H9 (cell line): ENCODE measurements around the gene THEMIS. TPM values are rescaled to one million over a fixed set of nuclear protein-coding genes. Genes with fewer than 3 reads are reported as not detected.

ENCODE experiments used
- DNase-seq: peaks from one replicate; pipeline ENCODE4 v3.0.0-alpha.2; 2017
- H2AFZ ChIP-seq: one replicate; pipeline ENCODE4 v1.6.1; 2013; ENCODE audit warnings: mild to moderate bottlenecking, low read length, control low read depth, moderate library complexity
- H2AK5ac ChIP-seq: 2 replicates; pipeline ENCODE4 v1.6.1; 2013; ENCODE audit warnings: low read length, control low read depth, mixed read lengths; ENCODE audit not compliant: insufficient read length
- H2BK120ac ChIP-seq: one replicate; pipeline ENCODE4 v1.6.1; 2013; ENCODE audit warnings: low read depth, mild to moderate bottlenecking, low read length, control low read depth, inconsistent platforms; ENCODE audit not compliant: poor library complexity, severe bottlenecking
- H2BK12ac ChIP-seq: 2 replicates; pipeline ENCODE4 v1.6.1; 2013; ENCODE audit warnings: low read length, control low read depth, mixed read lengths, low read depth; ENCODE audit not compliant: insufficient read length
- H2BK15ac ChIP-seq: 2 replicates; pipeline ENCODE4 v1.6.1; 2013; ENCODE audit warnings: low read depth, low read length, control low read depth
- H2BK20ac ChIP-seq: one replicate; pipeline ENCODE4 v1.6.1; 2013; ENCODE audit warnings: low read depth, mild to moderate bottlenecking, low read length, control low read depth, inconsistent platforms; ENCODE audit not compliant: poor library complexity, severe bottlenecking
- H2BK5ac ChIP-seq: 2 replicates; pipeline ENCODE4 v1.6.1; 2013; ENCODE audit warnings: low read length, control low read depth, mixed read lengths; ENCODE audit not compliant: insufficient read length
- H3K14ac ChIP-seq: 2 replicates; pipeline ENCODE4 v1.6.1; 2013; ENCODE audit warnings: low read length, control low read depth; ENCODE audit not compliant: insufficient read depth
- H3K18ac ChIP-seq: 2 replicates; pipeline ENCODE4 v1.6.1; 2013; ENCODE audit warnings: low read depth, mild to moderate bottlenecking, mixed read lengths, low read length, control low read depth; ENCODE audit not compliant: insufficient read length
- H3K23ac ChIP-seq: 2 replicates; pipeline ENCODE4 v1.6.1; 2013; ENCODE audit warnings: low read length, control low read depth, mixed read lengths, low read depth; ENCODE audit not compliant: insufficient read length
- H3K23me2 ChIP-seq: 2 replicates; pipeline ENCODE4 v1.6.1; 2013; ENCODE audit warnings: low read depth, mild to moderate bottlenecking, mixed read lengths, low read length, control low read depth; ENCODE audit not compliant: insufficient read length, poor library complexity, severe bottlenecking
- H3K27ac ChIP-seq: 2 replicates; pipeline ENCODE4 v1.5.1; 2013; ENCODE audit warnings: low read length, control low read depth, mixed read lengths, low read depth; ENCODE audit not compliant: insufficient read length
- H3K27me3 ChIP-seq: 2 replicates; pipeline ENCODE4 v1.6.1; 2013; ENCODE audit warnings: low read length, control low read depth, inconsistent platforms; ENCODE audit not compliant: insufficient read depth
- H3K4ac ChIP-seq: 2 replicates; pipeline ENCODE4 v1.6.1; 2013; ENCODE audit warnings: low read depth, mild to moderate bottlenecking, control low read depth, inconsistent platforms, low read length, moderate library complexity
- H3K4me1 ChIP-seq: 2 replicates; pipeline ENCODE4 v1.6.1; 2013; ENCODE audit warnings: low read length, control low read depth, inconsistent platforms; ENCODE audit not compliant: insufficient read depth
- H3K4me2 ChIP-seq: 2 replicates; pipeline ENCODE4 v1.6.1; 2013; ENCODE audit warnings: low read length, control low read depth, mixed read lengths; ENCODE audit not compliant: insufficient read length, insufficient read depth
- H3K56ac ChIP-seq: 2 replicates; pipeline ENCODE4 v1.6.1; 2013; ENCODE audit warnings: low read depth, mild to moderate bottlenecking, mixed read lengths, low read length, control low read depth; ENCODE audit not compliant: insufficient read length
- H3K79me1 ChIP-seq: 2 replicates; pipeline ENCODE4 v1.6.1; 2013; ENCODE audit warnings: low read depth, mild to moderate bottlenecking, moderate library complexity, low read length, control low read depth, inconsistent platforms; ENCODE audit not compliant: insufficient read depth, poor library complexity, severe bottlenecking
- H3K79me2 ChIP-seq: 2 replicates; pipeline ENCODE4 v1.6.1; 2013; ENCODE audit warnings: low read length, control low read depth, inconsistent platforms; ENCODE audit not compliant: insufficient read depth
- H3K9ac ChIP-seq: 2 replicates; pipeline ENCODE4 v1.6.1; 2013; ENCODE audit warnings: low read length, control low read depth, mixed read lengths; ENCODE audit not compliant: insufficient read length; ENCODE audit errors: extremely low read depth
- H3K9me3 ChIP-seq: one replicate; pipeline ENCODE4 v1.6.1; 2013; ENCODE audit warnings: low read depth, low read length, inconsistent platforms; ENCODE audit not compliant: control insufficient read depth
- H3T11ph ChIP-seq: one replicate; pipeline ENCODE4 v1.6.1; 2013; ENCODE audit warnings: mild to moderate bottlenecking, low read length, control low read depth, inconsistent platforms
- H4K20me1 ChIP-seq: one replicate; pipeline ENCODE4 v1.6.1; 2013; ENCODE audit not compliant: control insufficient read depth, insufficient read length, insufficient read depth
- H4K5ac ChIP-seq: 2 replicates; pipeline ENCODE4 v1.6.1; 2013; ENCODE audit warnings: low read depth, mild to moderate bottlenecking, mixed read lengths, low read length, control low read depth; ENCODE audit not compliant: insufficient read length
- H4K8ac ChIP-seq: replicated peaks from 2 replicates; pipeline ENCODE4 v1.6.1; 2013; ENCODE audit warnings: low read length, control low read depth, mixed read lengths, low read depth; ENCODE audit not compliant: insufficient read length
- H4K91ac ChIP-seq: 2 replicates; pipeline ENCODE4 v1.6.1; 2013; ENCODE audit warnings: low read depth, mild to moderate bottlenecking, moderate library complexity, mixed read lengths, low read length, control low read depth; ENCODE audit not compliant: insufficient read length
- H3K27ac Mint-ChIP-seq, 3 experiments: 2 replicates in 2 of 3; 3 replicates in 1 of 3; pipeline ENCODE4 v1.8.0; 2020 to 2021; ENCODE audit warnings: mixed read lengths in 3 of 3, mild to moderate bottlenecking in 1 of 3, moderate library complexity in 1 of 3
- H3K27me3 Mint-ChIP-seq: 2 replicates; pipeline ENCODE4 v1.8.0; 2021; ENCODE audit warnings: low read depth, mild to moderate bottlenecking, moderate library complexity, mixed read lengths
- H3K36me3 Mint-ChIP-seq, 3 experiments: 2 replicates in 2 of 3; 3 replicates in 1 of 3; pipeline ENCODE4 v1.8.0; 2020 to 2021; ENCODE audit warnings: low read depth in 3 of 3, mixed read lengths in 3 of 3; ENCODE audit not compliant: insufficient read depth in 1 of 3
- H3K4me1 Mint-ChIP-seq, 2 experiments: 2 replicates each; pipeline ENCODE4 v1.8.0; 2020; ENCODE audit warnings: mixed read lengths in 2 of 2
- H3K4me3 Mint-ChIP-seq, 2 experiments: 2 replicates in 1 of 2; 3 replicates in 1 of 2; pipeline ENCODE4 v1.8.0; 2020 to 2021; ENCODE audit warnings: mild to moderate bottlenecking in 2 of 2, mixed read lengths in 2 of 2, moderate library complexity in 1 of 2
- H3K9me3 Mint-ChIP-seq, 2 experiments: 2 replicates in 1 of 2; 3 replicates in 1 of 2; pipeline ENCODE4 v1.8.0; 2020; ENCODE audit warnings: mild to moderate bottlenecking in 2 of 2, mixed read lengths in 2 of 2, moderate library complexity in 1 of 2
- total RNA-seq: library from RNA; stranded (reverse); gene quantifications from 2 replicates; pipeline ENCODE4 v1.2.1, GENCODE V29; 2021
- TF ChIP-seq, protein P1 (sequence below): fragments of 200-600 bp; sonication (generic); conservative IDR thresholded peaks from 3 replicates; pipeline ENCODE4 v1.8.0; 2021; ENCODE audit warnings: antibody characterized with exemption, mild to moderate bottlenecking

Gene THEMIS
- total RNA-seq, 1 experiment from 2014 or later, result not detected

- Histone ChIP-seq H4K91ac (no peak overlapping the region), H3K79me1 (no peaks in the 10 kb centered on the region), H2AK5ac (no peak overlapping the region), H3K27me3 (no peaks in the 10 kb centered on the region), H3K23me2 (no peaks in the 10 kb centered on the region), H2BK12ac (no peak overlapping the region), H3K9me3 (no peaks in the 10 kb centered on the region), H4K5ac (no peak overlapping the region), H3K9ac (no peak overlapping the region), H3K18ac (no peak overlapping the region), H3K79me2 (no peaks in the 10 kb centered on the region), H3T11ph (no peak overlapping the region), H3K4me2 (no peak overlapping the region), H2AFZ (no peak overlapping the region), H3K4ac (no peak overlapping the region), H3K56ac (no peak overlapping the region), H2BK5ac (no peak overlapping the region), H4K20me1 (no peaks in the 10 kb centered on the region), H3K14ac (no peak overlapping the region), H4K8ac (no peak overlapping the region), H2BK20ac (no peak overlapping the region), H3K27ac (no peak overlapping the region), H2BK120ac (no peak overlapping the region), H3K23ac (no peak overlapping the region), H3K4me1 (no peaks in the 10 kb centered on the region), H2BK15ac (no peak overlapping the region)
- peaks cover 3 to 4% of the 10 kb centered on the region in 2 experiments; a peak in 2 of 4 replicates for H3K4me1 Mint-ChIP-seq
- H3K27ac Mint-ChIP-seq, result no peak overlapping the region
- peaks cover 0 to 7% (median 0%) of the 10 kb centered on the region in 3 experiments; a peak in 2 of 7 replicates for H3K36me3 Mint-ChIP-seq
- H3K27me3 Mint-ChIP-seq, result no peaks in the 10 kb centered on the region
- H3K4me3 Mint-ChIP-seq, result no peak overlapping the region
- peaks cover 0 to 9% of the 10 kb centered on the region in 2 experiments; a peak in 4 of 5 replicates for H3K9me3 Mint-ChIP-seq
- DNase-seq, result no peak
- TF ChIP-seq, protein P1, sequence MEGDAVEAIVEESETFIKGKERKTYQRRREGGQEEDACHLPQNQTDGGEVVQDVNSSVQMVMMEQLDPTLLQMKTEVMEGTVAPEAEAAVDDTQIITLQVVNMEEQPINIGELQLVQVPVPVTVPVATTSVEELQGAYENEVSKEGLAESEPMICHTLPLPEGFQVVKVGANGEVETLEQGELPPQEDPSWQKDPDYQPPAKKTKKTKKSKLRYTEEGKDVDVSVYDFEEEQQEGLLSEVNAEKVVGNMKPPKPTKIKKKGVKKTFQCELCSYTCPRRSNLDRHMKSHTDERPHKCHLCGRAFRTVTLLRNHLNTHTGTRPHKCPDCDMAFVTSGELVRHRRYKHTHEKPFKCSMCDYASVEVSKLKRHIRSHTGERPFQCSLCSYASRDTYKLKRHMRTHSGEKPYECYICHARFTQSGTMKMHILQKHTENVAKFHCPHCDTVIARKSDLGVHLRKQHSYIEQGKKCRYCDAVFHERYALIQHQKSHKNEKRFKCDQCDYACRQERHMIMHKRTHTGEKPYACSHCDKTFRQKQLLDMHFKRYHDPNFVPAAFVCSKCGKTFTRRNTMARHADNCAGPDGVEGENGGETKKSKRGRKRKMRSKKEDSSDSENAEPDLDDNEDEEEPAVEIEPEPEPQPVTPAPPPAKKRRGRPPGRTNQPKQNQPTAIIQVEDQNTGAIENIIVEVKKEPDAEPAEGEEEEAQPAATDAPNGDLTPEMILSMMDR, result no peak
Measured at GRCh38 chr6:127686084-127686483, 214.8 kb downstream of the THEMIS start.
